ENCODE results near the gene NDUFV1. TPM values are rescaled to one million over a fixed set of nuclear protein-coding genes. Genes with fewer than 3 reads are reported as not detected.

The NDUFV1 gene
- total RNA-seq, 4 donors from 2014 or later = 75.6 to 207 (median 142) TPM

GRCh38 chr11:67604815-67605214 is 1.9 kb upstream of the NDUFV1 start:
- DNase-seq = no peak
- H3K9me3 ChIP-seq = no peaks in the 10 kb centered on the region
- no peak overlapping the region for H3K4me3 ChIP-seq
- intact Hi-C loops (cut with DNase I; ENCODE audit: low total_unique reads) = no loop called here
- no peaks in the 10 kb centered on the region for H3K27me3 ChIP-seq
- peaks cover 7 to 8% of the 10 kb centered on the region in 2 donors for H3K4me1 ChIP-seq
- H3K27ac ChIP-seq = no peak overlapping the region
- H3K36me3 ChIP-seq = no peaks in the 10 kb centered on the region
- TF ChIP-seq CTCF (IDR thresholded peaks at IDR 0.05) (no peak), POLR2A (IDR thresholded peaks at IDR 0.05) (no peak)

- no peaks in the 10 kb centered on the region for H3K27me3 ChIP-seq
- H3K4me1 ChIP-seq = peaks cover 7 to 8% of the 10 kb centered on the region in 2 donors
- no peak overlapping the region for H3K4me3 ChIP-seq
- peak in 1 of 2 donors; percentile 27 for DNase-seq
- no peaks in the 10 kb centered on the region for H3K36me3 ChIP-seq
- TF ChIP-seq CTCF (IDR thresholded peaks at IDR 0.05) (no peak), POLR2A (IDR thresholded peaks at IDR 0.05) (no peak)
- H3K9me3 ChIP-seq = no peaks in the 10 kb centered on the region
- no peak overlapping the region for H3K27ac ChIP-seq
- intact Hi-C loops (cut with DNase I; ENCODE audit: low total_unique reads) = no loop called here
Observed at GRCh38 chr11:67605231-67606011, 1.3 kb upstream of the NDUFV1 start.

GRCh38 chr11:67606093-67606491 is 644 bp upstream of the NDUFV1 start:
- DNase-seq = no peak
- TF ChIP-seq POLR2A (IDR thresholded peaks at IDR 0.05) (no peak), CTCF (IDR thresholded peaks at IDR 0.05) (no peak)
- intact Hi-C loops (cut with DNase I; ENCODE audit: low total_unique reads) = no loop called here
- Histone ChIP-seq H3K4me1 (peaks cover 7 to 8% of the 10 kb centered on the region in 2 donors), H3K27me3 (no peaks in the 10 kb centered on the region), H3K36me3 (no peaks in the 10 kb centered on the region), H3K9me3 (no peaks in the 10 kb centered on the region), H3K27ac (peak overlapping the region; percentile 76 to 83), H3K4me3 (peak overlapping the region; percentile 79 to 91)

- DNase-seq = no peak
- peak overlapping the region; percentile 79 to 91 for H3K4me3 ChIP-seq
- peak overlapping the region; percentile 76 to 83 for H3K27ac ChIP-seq
- H3K9me3 ChIP-seq = no peaks in the 10 kb centered on the region
- H3K36me3 ChIP-seq = no peaks in the 10 kb centered on the region
- intact Hi-C loops (cut with DNase I; ENCODE audit: low total_unique reads) = no loop called here
- no peak for TF ChIP-seq CTCF (IDR thresholded peaks at IDR 0.05)
- no peak for TF ChIP-seq POLR2A (IDR thresholded peaks at IDR 0.05)
- no peaks in the 10 kb centered on the region for H3K27me3 ChIP-seq
- peaks cover 7 to 8% of the 10 kb centered on the region in 2 donors for H3K4me1 ChIP-seq
Observed at GRCh38 chr11:67607507-67607906, 771 bp downstream of the NDUFV1 start.

- intact Hi-C loops (cut with DNase I; ENCODE audit: low total_unique reads) = no loop called here
- DNase-seq = no peak
- no peaks in the 10 kb centered on the region for H3K9me3 ChIP-seq
- H3K36me3 ChIP-seq = no peaks in the 10 kb centered on the region
- no peaks in the 10 kb centered on the region for H3K27me3 ChIP-seq
- TF ChIP-seq CTCF (IDR thresholded peaks at IDR 0.05) (no peak), POLR2A (IDR thresholded peaks at IDR 0.05) (no peak)
- H3K4me1 ChIP-seq = peaks cover 7 to 8% of the 10 kb centered on the region in 2 donors
- H3K4me3 ChIP-seq = no peak overlapping the region
- H3K27ac ChIP-seq = no peak overlapping the region
Observed at GRCh38 chr11:67608486-67608885, 1.8 kb downstream of the NDUFV1 start.
